Endothelial cell of umbilical vein (primary cell): ENCODE data around the gene AMMECR1. TPM values are rescaled to one million over a fixed set of nuclear protein-coding genes. Genes with fewer than 3 reads are reported as not detected.

Experiments used
- BruUV-seq: library from RNA; stranded (reverse); fragments of 400-500 nt; replicated peaks from 2 replicates; lab custom pipeline; 2021; lab: Mats Ljungman, UMichigan
- CTCF ChIA-PET: fragments of 300-600, 350-600 bp; sonication (Branson Sonifier 250); formaldehyde crosslinking; loops from one replicate; lab custom pipeline; 2021; ENCODE audit warnings: antibody characterized with exemption, inconsistent platforms; lab: Charles Lee
- POLR2A ChIA-PET: fragments of 300-600, 350-600 bp; sonication (Branson Sonifier 250); formaldehyde crosslinking; loops from one replicate; lab custom pipeline; 2021; ENCODE audit warnings: antibody characterized with exemption, inconsistent platforms; lab: Charles Lee
- DNase-seq: peaks from one replicate; pipeline ENCODE4 v3.0.0-alpha.2; 2011; ENCODE audit warnings: low read depth, low spot score
- FAIRE-seq: peaks from 2 replicates; lab custom pipeline; 2011; peaks lifted over from hg19 to GRCh38; lab: Jason Lieb, UNC
- H2AFZ ChIP-seq: 2 replicates; pipeline ENCODE4 v1.6.0; 2012; ENCODE audit warnings: low read depth, low read length, control low read depth, inconsistent platforms
- H3K27ac ChIP-seq: 2 replicates; pipeline ENCODE4 v1.5.1; 2011; ENCODE audit warnings: low read depth, mild to moderate bottlenecking, control low read depth, low read length, moderate library complexity; ENCODE audit not compliant: insufficient read depth
- H3K27me3 ChIP-seq, 2 experiments: 2 replicates each; pipeline versions ENCODE4 v1.6.0 to v1.6.1; 2011; ENCODE audit warnings: low read length in 2 of 2, mixed read lengths in 1 of 2; ENCODE audit not compliant: control insufficient read depth in 2 of 2, insufficient read depth in 2 of 2
- H3K36me3 ChIP-seq, 2 experiments: 2 replicates in 1 of 2; 3 replicates in 1 of 2; pipeline ENCODE4 v1.5.1; 2011; ENCODE audit warnings: low read length in 2 of 2, mild to moderate bottlenecking in 1 of 2, moderate library complexity in 1 of 2; ENCODE audit not compliant: control insufficient read depth in 2 of 2, insufficient read depth in 2 of 2; ENCODE audit errors: extremely low read depth in 1 of 2
- H3K4me1 ChIP-seq: 3 replicates; pipeline ENCODE4 v1.5.1; 2011; ENCODE audit warnings: mild to moderate bottlenecking, low read length; ENCODE audit not compliant: control insufficient read depth, insufficient read depth; ENCODE audit errors: extremely low read depth
- H3K4me2 ChIP-seq: 2 replicates; pipeline ENCODE4 v1.6.1; 2011; ENCODE audit warnings: low read length, control low read depth, mixed read lengths; ENCODE audit not compliant: insufficient read depth
- H3K4me3 ChIP-seq, 3 experiments: fragments of 200-600 bp in 1 of 3; sonication (generic), shearing (Covaris generic) in 1 of 3; replicated peaks in 1 of 3; 2 replicates each; pipeline ENCODE4 v1.5.1; 2011 to 2016; ENCODE audit warnings: control low read depth in 3 of 3, low read length in 3 of 3, mild to moderate bottlenecking in 2 of 3, inconsistent platforms in 1 of 3, low read depth in 1 of 3, moderate library complexity in 1 of 3; ENCODE audit not compliant: insufficient read depth in 1 of 3
- H3K79me2 ChIP-seq: 2 replicates; pipeline ENCODE4 v1.6.0; 2012; ENCODE audit warnings: low read length, inconsistent platforms; ENCODE audit not compliant: control insufficient read depth, insufficient read depth
- H3K9ac ChIP-seq: replicated peaks from 2 replicates; pipeline ENCODE3; 2011; ENCODE audit warnings: low read length, control low read depth; ENCODE audit not compliant: insufficient read depth; ENCODE audit errors: extremely low read depth
- H3K9me1 ChIP-seq: replicated peaks from 3 replicates; pipeline ENCODE4 v1.6.0; 2011; ENCODE audit warnings: mild to moderate bottlenecking, low read length; ENCODE audit not compliant: control insufficient read depth, insufficient read depth; ENCODE audit errors: extremely low read depth
- H3K9me3 ChIP-seq: replicated peaks from 2 replicates; pipeline ENCODE4 v1.5.1; 2012; ENCODE audit warnings: low read length, inconsistent platforms; ENCODE audit not compliant: control insufficient read depth, insufficient read depth
- H4K20me1 ChIP-seq: replicated peaks from 2 replicates; pipeline ENCODE3; 2011; ENCODE audit warnings: mild to moderate bottlenecking, low read length; ENCODE audit not compliant: control insufficient read depth, insufficient read depth; ENCODE audit errors: extremely low read depth
- EZH2 ChIP-seq: IDR thresholded peaks from 2 replicates; pipeline ENCODE4 v1.6.1; 2012; ENCODE audit warnings: borderline replicate concordance, low read depth, mild to moderate bottlenecking, moderate library complexity, low read length, inconsistent platforms; ENCODE audit not compliant: severe bottlenecking
- FOS ChIP-seq: IDR thresholded peaks from 2 replicates; pipeline ENCODE4 v1.6.1; 2011; ENCODE audit warnings: mild to moderate bottlenecking, low read length, moderate library complexity, borderline replicate concordance; ENCODE audit not compliant: insufficient read depth
- GATA2 ChIP-seq: IDR thresholded peaks from 2 replicates; pipeline ENCODE4 v1.7.0; 2011; ENCODE audit warnings: low read depth, mild to moderate bottlenecking, moderate library complexity, mixed read lengths, low read length; ENCODE audit not compliant: insufficient read length, insufficient read depth
- JUN ChIP-seq: IDR thresholded peaks from 2 replicates; pipeline ENCODE4 v1.6.1; 2011; ENCODE audit warnings: borderline replicate concordance, low read depth; ENCODE audit not compliant: insufficient read length, insufficient read depth
- MYC ChIP-seq: IDR thresholded peaks from one replicate; pipeline ENCODE4 v1.6.1; 2011; ENCODE audit warnings: mild to moderate bottlenecking, low read depth, low read length
- POLR2A ChIP-seq: IDR thresholded peaks from 2 replicates; pipeline ENCODE4 v1.6.1; 2012; ENCODE audit warnings: low read depth, mild to moderate bottlenecking, control low read depth, low read length
- POLR2AphosphoS5 ChIP-seq: IDR thresholded peaks from 2 replicates; pipeline ENCODE4 v1.6.1; 2012; ENCODE audit warnings: low read depth, mild to moderate bottlenecking, control low read depth, low read length, moderate library complexity; ENCODE audit not compliant: insufficient read depth
- dilution Hi-C: fragments of 300-500 bp; cut with MboI; formaldehyde crosslinking; loops from one replicate; pipeline ENCODE4 v1.15.0; 2019; ENCODE audit warnings: low sequenced_read_pairs; ENCODE audit not compliant: extremely low pct_ligation_motif_present
- intact Hi-C: fragments of 100-400 bp; cut with micrococcal nuclease; formaldehyde crosslinking; loops from one replicate; pipeline ENCODE4 v1.10.0; 2022
- polyA plus RNA-seq, 4 experiments: library from polyadenylated mRNA; depleted of rRNA in 3 of 4; stranded (reverse) in 3 of 4; unstranded in 1 of 4; fragments of >200 nt; gene quantifications; 2 replicates each; pipeline versions ENCODE4 v1.2.1 to v1.2.3, GENCODE V29; 2011 to 2012; ENCODE audit warnings: missing spikeins in 1 of 4
- total RNA-seq: library from RNA; stranded (reverse); gene quantifications from 2 replicates; pipeline ENCODE4 v1.2.3, GENCODE V29; 2021
- TF ChIP-seq, protein P1 (sequence below): IDR thresholded peaks from 2 replicates; pipeline ENCODE4 v1.6.1; 2011; ENCODE audit not compliant: insufficient read depth, insufficient read length
- TF ChIP-seq, protein P2 (sequence below), 2 donors: IDR thresholded peaks; 1 replicate in 1 of 2; 2 replicates in 1 of 2; pipeline ENCODE4 v1.5.1; 2011; ENCODE audit warnings: low read length in 2 of 2, mild to moderate bottlenecking in 2 of 2, moderate library complexity in 2 of 2, control low read depth in 1 of 2, inconsistent platforms in 1 of 2, low read depth in 1 of 2; ENCODE audit not compliant: insufficient read depth in 1 of 2; ENCODE audit errors: extremely low read depth in 1 of 2

AMMECR1 gene
- total and polyA plus RNA-seq, 2 donors (not counting 3 experiments of a cell fraction or from before 2014, with no cell fraction given) = 3.6 to 6.9 TPM

DNA sequence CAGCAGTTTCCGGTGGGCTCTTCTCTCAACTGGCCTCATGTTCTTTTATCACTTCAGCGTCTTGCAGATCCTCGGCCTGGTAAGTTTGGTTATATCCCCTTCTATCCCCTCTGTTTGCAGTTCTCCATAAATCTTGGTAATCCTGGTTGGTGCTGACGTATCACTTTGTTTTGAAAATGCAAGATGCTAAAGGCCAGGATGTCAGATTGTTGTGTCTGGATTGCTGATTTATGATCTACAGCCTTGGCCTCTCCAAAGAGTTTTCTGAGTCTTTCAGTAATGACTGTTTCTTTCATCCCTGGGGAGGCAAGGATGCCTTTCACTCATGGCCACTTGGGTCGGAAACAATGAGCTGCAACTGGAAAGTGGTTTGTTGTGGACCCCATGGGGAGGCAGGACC lies 146.4 kb downstream of the AMMECR1 start:
- H3K36me3 ChIP-seq = no peaks in the 10 kb centered on the region
- no peak overlapping the region for H3K9ac ChIP-seq
- H3K9me3 ChIP-seq = no peaks in the 10 kb centered on the region
- no peak overlapping the region for H3K4me2 ChIP-seq
- no peak overlapping the region for H2AFZ ChIP-seq
- no peak overlapping the region for H3K27ac ChIP-seq
- dilution Hi-C loops = no loop called here
- H3K9me1 ChIP-seq = no peaks in the 10 kb centered on the region
- FAIRE-seq (peak; percentile 70), DNase-seq (no peak)
- no peaks in the 10 kb centered on the region for H3K79me2 ChIP-seq
- no peaks in the 10 kb centered on the region for H4K20me1 ChIP-seq
- ChIA-PET CTCF (no interaction called here), POLR2A (interaction anchor here (0.5 kb wide), 1 partner anchor 19 kb away, joined by 3 read pairs; no protein-coding TSS in a partner anchor)
- H3K27me3 ChIP-seq = no peaks in the 10 kb centered on the region
- intact Hi-C loops = no loop called here
- TF ChIP-seq FOS (no peak), JUN (no peak), POLR2AphosphoS5 (no peak), EZH2 (no peak), MYC (no peak)
- TF ChIP-seq, protein P1, sequence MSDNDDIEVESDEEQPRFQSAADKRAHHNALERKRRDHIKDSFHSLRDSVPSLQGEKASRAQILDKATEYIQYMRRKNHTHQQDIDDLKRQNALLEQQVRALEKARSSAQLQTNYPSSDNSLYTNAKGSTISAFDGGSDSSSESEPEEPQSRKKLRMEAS = no peak
- BruUV-seq = no TSS peak
- H3K4me3 ChIP-seq = no peak overlapping the region
- H3K4me1 ChIP-seq = peaks cover 6% of the 10 kb centered on the region

DNA sequence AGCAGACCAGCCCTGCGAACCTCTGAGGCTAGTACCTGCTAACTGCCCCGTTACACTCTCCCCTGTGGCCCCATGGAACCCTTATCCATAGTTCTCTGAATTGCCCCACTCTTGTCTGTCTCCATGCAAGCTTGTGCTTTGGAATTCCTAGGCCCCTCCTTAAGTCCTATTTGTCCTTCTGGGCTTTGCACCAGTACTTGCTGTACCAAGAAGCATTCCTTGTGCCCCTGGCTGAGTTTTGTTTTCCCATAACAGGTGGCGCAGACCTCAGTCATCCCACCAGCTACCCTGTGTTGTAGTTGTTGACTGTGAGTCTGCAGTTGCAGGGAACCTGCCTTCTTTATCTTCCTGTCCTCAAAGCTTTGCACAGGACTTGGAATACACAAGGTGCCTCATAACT lies 147.9 kb downstream of the AMMECR1 start:
- intact Hi-C loops = no loop called here

More for the DNA sequence above, 147.9 kb downstream of the AMMECR1 start:
- Histone ChIP-seq H3K9ac (no peak overlapping the region), H3K27me3 (no peaks in the 10 kb centered on the region), H3K4me1 (peaks cover 6% of the 10 kb centered on the region), H4K20me1 (no peaks in the 10 kb centered on the region), H3K79me2 (no peaks in the 10 kb centered on the region), H2AFZ (no peak overlapping the region), H3K4me2 (no peak overlapping the region), H3K9me1 (no peaks in the 10 kb centered on the region), H3K9me3 (no peaks in the 10 kb centered on the region), H3K27ac (no peak overlapping the region), H3K36me3 (no peaks in the 10 kb centered on the region), H3K4me3 (no peak overlapping the region)
- POLR2A ChIA-PET = no interaction called here
- no peak for DNase-seq
- dilution Hi-C loops = no loop called here
- BruUV-seq = no TSS peak
- no peak for FAIRE-seq
- CTCF ChIA-PET = no interaction called here
- TF ChIP-seq GATA2 (no peak), EZH2 (no peak), FOS (no peak), POLR2A (no peak), JUN (no peak), MYC (no peak)
- TF ChIP-seq, protein P1 = no peak
- TF ChIP-seq, protein P2, sequence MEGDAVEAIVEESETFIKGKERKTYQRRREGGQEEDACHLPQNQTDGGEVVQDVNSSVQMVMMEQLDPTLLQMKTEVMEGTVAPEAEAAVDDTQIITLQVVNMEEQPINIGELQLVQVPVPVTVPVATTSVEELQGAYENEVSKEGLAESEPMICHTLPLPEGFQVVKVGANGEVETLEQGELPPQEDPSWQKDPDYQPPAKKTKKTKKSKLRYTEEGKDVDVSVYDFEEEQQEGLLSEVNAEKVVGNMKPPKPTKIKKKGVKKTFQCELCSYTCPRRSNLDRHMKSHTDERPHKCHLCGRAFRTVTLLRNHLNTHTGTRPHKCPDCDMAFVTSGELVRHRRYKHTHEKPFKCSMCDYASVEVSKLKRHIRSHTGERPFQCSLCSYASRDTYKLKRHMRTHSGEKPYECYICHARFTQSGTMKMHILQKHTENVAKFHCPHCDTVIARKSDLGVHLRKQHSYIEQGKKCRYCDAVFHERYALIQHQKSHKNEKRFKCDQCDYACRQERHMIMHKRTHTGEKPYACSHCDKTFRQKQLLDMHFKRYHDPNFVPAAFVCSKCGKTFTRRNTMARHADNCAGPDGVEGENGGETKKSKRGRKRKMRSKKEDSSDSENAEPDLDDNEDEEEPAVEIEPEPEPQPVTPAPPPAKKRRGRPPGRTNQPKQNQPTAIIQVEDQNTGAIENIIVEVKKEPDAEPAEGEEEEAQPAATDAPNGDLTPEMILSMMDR (IDR thresholded peaks at IDR 0.05; ENCODE audit: extremely low read depth in 1 of 2, insufficient read depth in 1 of 2, low read depth in 1 of 2, low read length in 2 of 2) = no peak
